Neural cell (in vitro differentiated cells): ENCODE data around the gene FNBP1L.

Source experiments
- EP300 ChIP-seq: fragments of 450-650 bp; conservative IDR thresholded peaks from 2 replicates; pipeline ENCODE4 v1.6.1; 2014; ENCODE audit warnings: antibody characterized with exemption, mild to moderate bottlenecking, moderate library complexity; ENCODE audit not compliant: poor library complexity, severe bottlenecking
- EZH2 ChIP-seq: fragments of 200-600, 300-800 bp; shearing (Covaris generic), sonication (generic); IDR thresholded peaks from 2 replicates; pipeline ENCODE4 v1.6.1; 2014; ENCODE audit warnings: antibody characterized with exemption, low read length, borderline replicate concordance, mild to moderate bottlenecking; ENCODE audit not compliant: insufficient read depth, poor library complexity, severe bottlenecking
- RAD21 ChIP-seq: fragments of 450-650 bp; conservative IDR thresholded peaks from 2 replicates; pipeline ENCODE4 v1.6.1; 2014; ENCODE audit warnings: antibody characterized with exemption, mild to moderate bottlenecking, moderate library complexity
- SMC3 ChIP-seq: fragments of 450-650 bp; conservative IDR thresholded peaks from 2 replicates; pipeline ENCODE4 v1.6.1; 2014; ENCODE audit warnings: antibody characterized with exemption, mild to moderate bottlenecking, moderate library complexity; ENCODE audit not compliant: poor library complexity
- TAF1 ChIP-seq: IDR thresholded peaks from 2 replicates; pipeline ENCODE4 v1.6.1; 2012; ENCODE audit warnings: low read depth
- TF ChIP-seq, protein P1 (sequence below): fragments of 450-650 bp; IDR thresholded peaks from 2 replicates; pipeline ENCODE4 v1.5.1; 2014; ENCODE audit warnings: antibody characterized with exemption, mild to moderate bottlenecking, moderate library complexity; ENCODE audit not compliant: poor library complexity, severe bottlenecking
- TF ChIP-seq, protein P2 (sequence below): IDR thresholded peaks from 2 replicates; pipeline ENCODE4 v1.6.1; 2012; ENCODE audit warnings: borderline replicate concordance

DNA sequence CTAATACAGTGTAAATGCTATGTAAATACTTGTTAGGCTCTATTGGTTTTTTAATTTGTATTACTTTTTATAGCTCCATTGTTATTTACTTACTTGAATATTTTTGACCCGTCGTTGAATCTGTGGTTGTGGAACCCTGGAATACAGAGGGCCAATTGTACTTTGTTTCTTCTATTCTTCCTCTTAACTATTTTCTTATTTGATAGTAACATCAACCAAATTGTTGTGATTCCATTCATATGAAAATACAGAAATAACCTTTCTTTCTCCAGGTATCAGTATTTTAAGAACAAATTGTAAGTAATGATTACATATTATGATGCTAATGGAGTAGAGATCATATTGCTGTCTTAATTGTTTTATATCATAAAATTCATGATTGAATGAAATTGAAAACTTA, 73.7 kb downstream of the FNBP1L start:
- TF ChIP-seq, protein P1, sequence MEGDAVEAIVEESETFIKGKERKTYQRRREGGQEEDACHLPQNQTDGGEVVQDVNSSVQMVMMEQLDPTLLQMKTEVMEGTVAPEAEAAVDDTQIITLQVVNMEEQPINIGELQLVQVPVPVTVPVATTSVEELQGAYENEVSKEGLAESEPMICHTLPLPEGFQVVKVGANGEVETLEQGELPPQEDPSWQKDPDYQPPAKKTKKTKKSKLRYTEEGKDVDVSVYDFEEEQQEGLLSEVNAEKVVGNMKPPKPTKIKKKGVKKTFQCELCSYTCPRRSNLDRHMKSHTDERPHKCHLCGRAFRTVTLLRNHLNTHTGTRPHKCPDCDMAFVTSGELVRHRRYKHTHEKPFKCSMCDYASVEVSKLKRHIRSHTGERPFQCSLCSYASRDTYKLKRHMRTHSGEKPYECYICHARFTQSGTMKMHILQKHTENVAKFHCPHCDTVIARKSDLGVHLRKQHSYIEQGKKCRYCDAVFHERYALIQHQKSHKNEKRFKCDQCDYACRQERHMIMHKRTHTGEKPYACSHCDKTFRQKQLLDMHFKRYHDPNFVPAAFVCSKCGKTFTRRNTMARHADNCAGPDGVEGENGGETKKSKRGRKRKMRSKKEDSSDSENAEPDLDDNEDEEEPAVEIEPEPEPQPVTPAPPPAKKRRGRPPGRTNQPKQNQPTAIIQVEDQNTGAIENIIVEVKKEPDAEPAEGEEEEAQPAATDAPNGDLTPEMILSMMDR, result no peak
- no peak for TF ChIP-seq RAD21
- TF ChIP-seq, protein P2, sequence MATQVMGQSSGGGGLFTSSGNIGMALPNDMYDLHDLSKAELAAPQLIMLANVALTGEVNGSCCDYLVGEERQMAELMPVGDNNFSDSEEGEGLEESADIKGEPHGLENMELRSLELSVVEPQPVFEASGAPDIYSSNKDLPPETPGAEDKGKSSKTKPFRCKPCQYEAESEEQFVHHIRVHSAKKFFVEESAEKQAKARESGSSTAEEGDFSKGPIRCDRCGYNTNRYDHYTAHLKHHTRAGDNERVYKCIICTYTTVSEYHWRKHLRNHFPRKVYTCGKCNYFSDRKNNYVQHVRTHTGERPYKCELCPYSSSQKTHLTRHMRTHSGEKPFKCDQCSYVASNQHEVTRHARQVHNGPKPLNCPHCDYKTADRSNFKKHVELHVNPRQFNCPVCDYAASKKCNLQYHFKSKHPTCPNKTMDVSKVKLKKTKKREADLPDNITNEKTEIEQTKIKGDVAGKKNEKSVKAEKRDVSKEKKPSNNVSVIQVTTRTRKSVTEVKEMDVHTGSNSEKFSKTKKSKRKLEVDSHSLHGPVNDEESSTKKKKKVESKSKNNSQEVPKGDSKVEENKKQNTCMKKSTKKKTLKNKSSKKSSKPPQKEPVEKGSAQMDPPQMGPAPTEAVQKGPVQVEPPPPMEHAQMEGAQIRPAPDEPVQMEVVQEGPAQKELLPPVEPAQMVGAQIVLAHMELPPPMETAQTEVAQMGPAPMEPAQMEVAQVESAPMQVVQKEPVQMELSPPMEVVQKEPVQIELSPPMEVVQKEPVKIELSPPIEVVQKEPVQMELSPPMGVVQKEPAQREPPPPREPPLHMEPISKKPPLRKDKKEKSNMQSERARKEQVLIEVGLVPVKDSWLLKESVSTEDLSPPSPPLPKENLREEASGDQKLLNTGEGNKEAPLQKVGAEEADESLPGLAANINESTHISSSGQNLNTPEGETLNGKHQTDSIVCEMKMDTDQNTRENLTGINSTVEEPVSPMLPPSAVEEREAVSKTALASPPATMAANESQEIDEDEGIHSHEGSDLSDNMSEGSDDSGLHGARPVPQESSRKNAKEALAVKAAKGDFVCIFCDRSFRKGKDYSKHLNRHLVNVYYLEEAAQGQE, result no peak
- TF ChIP-seq TAF1, result no peak
- TF ChIP-seq EP300, result no peak
- TF ChIP-seq SMC3, result no peak
- no peak for TF ChIP-seq EZH2
